H1 (cell line): ENCODE data around the gene ZNF764. TPM values are rescaled to one million over a fixed set of nuclear protein-coding genes. Genes with fewer than 3 reads are reported as not detected.

Experiments used
- CTCF ChIA-PET: fragments of 300-600 bp; sonication (Branson Sonifier 250); formaldehyde crosslinking; loops from one replicate; lab custom pipeline; 2021; ENCODE audit not compliant: partially characterized antibody; lab: Charles Lee
- POLR2A ChIA-PET: fragments of 300-600 bp; sonication (Branson Sonifier 250); formaldehyde crosslinking; loops from one replicate; lab custom pipeline; 2021; ENCODE audit warnings: inconsistent platforms; ENCODE audit not compliant: partially characterized antibody; lab: Charles Lee
- DNase-seq, 2 experiments: peaks; one replicate each; pipeline versions ENCODE4 v3.0.0 to v3.0.0-alpha.2; 2010 to 2022; ENCODE audit warnings: low spot score in 2 of 2, low read depth in 1 of 2, mixed read lengths in 1 of 2
- FAIRE-seq: peaks from 2 replicates; lab custom pipeline; 2011; peaks lifted over from hg19 to GRCh38; lab: Jason Lieb, UNC
- H2AFZ ChIP-seq: 2 replicates; pipeline ENCODE4 v1.8.1; 2012; ENCODE audit warnings: low read length, inconsistent platforms
- H2AK5ac ChIP-seq: 2 replicates; pipeline ENCODE4 v1.6.1; 2013; ENCODE audit warnings: low read depth, low read length
- H2BK120ac ChIP-seq: replicated peaks from 2 replicates; pipeline ENCODE3; 2013; ENCODE audit warnings: low read depth, low read length, inconsistent platforms
- H2BK12ac ChIP-seq: 2 replicates; pipeline ENCODE4 v1.6.1; 2013; ENCODE audit warnings: low read depth, low read length
- H2BK15ac ChIP-seq: 2 replicates; pipeline ENCODE4 v1.6.1; 2013; ENCODE audit warnings: low read length
- H2BK20ac ChIP-seq: 2 replicates; pipeline ENCODE4 v1.6.1; 2013; ENCODE audit warnings: low read length
- H2BK5ac ChIP-seq: 2 replicates; pipeline ENCODE4 v1.6.1; 2013; ENCODE audit warnings: low read depth, low read length
- H3K14ac ChIP-seq: 2 replicates; pipeline ENCODE4 v1.6.1; 2013; ENCODE audit warnings: inconsistent platforms; ENCODE audit not compliant: insufficient read length
- H3K18ac ChIP-seq: 2 replicates; pipeline ENCODE4 v1.6.1; 2013; ENCODE audit warnings: low read length; ENCODE audit errors: extremely low read depth
- H3K23ac ChIP-seq: 2 replicates; pipeline ENCODE4 v1.6.1; 2013; ENCODE audit warnings: inconsistent platforms; ENCODE audit not compliant: insufficient read length
- H3K23me2 ChIP-seq: 2 replicates; pipeline ENCODE4 v1.6.1; 2013; ENCODE audit warnings: low read depth, low read length
- H3K27ac ChIP-seq: 2 replicates; pipeline ENCODE4 v1.6.1; 2011; ENCODE audit warnings: low read depth, low read length, inconsistent platforms
- H3K27me3 ChIP-seq, 4 experiments: replicated peaks in 1 of 4; 1 replicate in 1 of 4; 2 replicates in 3 of 4; pipeline versions ENCODE4 v1.6.1 to v1.8.1; 2011 to 2013; ENCODE audit warnings: low read length in 3 of 4, mild to moderate bottlenecking in 3 of 4, inconsistent platforms in 2 of 4, mixed read lengths in 2 of 4, moderate library complexity in 1 of 4; ENCODE audit not compliant: control insufficient read depth in 3 of 4, insufficient read depth in 3 of 4; ENCODE audit errors: extremely low read depth in 1 of 4
- H3K36me3 ChIP-seq, 4 experiments: 2 replicates each; pipeline versions ENCODE4 v1.6.1 to v1.8.1; 2011 to 2013; ENCODE audit warnings: mild to moderate bottlenecking in 4 of 4, low read length in 3 of 4, moderate library complexity in 2 of 4, control low read depth in 1 of 4, inconsistent platforms in 1 of 4; ENCODE audit not compliant: insufficient read depth in 4 of 4, control insufficient read depth in 2 of 4
- H3K4ac ChIP-seq: replicated peaks from 2 replicates; pipeline ENCODE3; 2013; ENCODE audit warnings: low read length, low read depth, mixed read lengths, inconsistent platforms; ENCODE audit not compliant: insufficient read length
- H3K4me1 ChIP-seq, 4 experiments: replicated peaks in 1 of 4; 1 replicate in 1 of 4; 2 replicates in 3 of 4; pipeline versions ENCODE4 v1.6.1 to v1.8.1; 2011 to 2013; ENCODE audit warnings: low read length in 3 of 4, inconsistent platforms in 2 of 4, mixed read lengths in 1 of 4; ENCODE audit not compliant: insufficient read depth in 4 of 4, control insufficient read depth in 3 of 4
- H3K4me2 ChIP-seq, 2 experiments: 2 replicates each; pipeline versions ENCODE4 v1.6.1 to v1.8.1; 2011 to 2013; ENCODE audit warnings: low read depth in 2 of 2, low read length in 2 of 2, control low read depth in 1 of 2, inconsistent platforms in 1 of 2, mild to moderate bottlenecking in 1 of 2; ENCODE audit not compliant: insufficient read depth in 1 of 2
- H3K4me3 ChIP-seq, 4 experiments: fragments of 200-600, 300-600 bp in 1 of 4; sonication (generic), shearing (Covaris generic), sonication (Bioruptor Twin) in 1 of 4; 2 replicates each; pipeline versions ENCODE4 v1.5.1 to v1.8.1; 2011 to 2016; ENCODE audit warnings: low read length in 4 of 4, low read depth in 3 of 4, control low read depth in 2 of 4, inconsistent platforms in 2 of 4, mild to moderate bottlenecking in 2 of 4, mixed read lengths in 1 of 4, moderate library complexity in 1 of 4; ENCODE audit not compliant: insufficient read depth in 2 of 4; ENCODE audit errors: extremely low read depth in 1 of 4
- H3K56ac ChIP-seq: replicated peaks from 2 replicates; pipeline ENCODE3; 2013; ENCODE audit warnings: low read depth, mild to moderate bottlenecking, mixed read lengths, low read length, inconsistent platforms; ENCODE audit not compliant: insufficient read length
- H3K79me1 ChIP-seq: 2 replicates; pipeline ENCODE4 v1.6.1; 2013; ENCODE audit warnings: low read depth, low read length, control low read depth
- H3K79me2 ChIP-seq, 2 experiments: 2 replicates each; pipeline versions ENCODE4 v1.6.1 to v1.8.1; 2012 to 2013; ENCODE audit warnings: low read length in 2 of 2, mild to moderate bottlenecking in 2 of 2, inconsistent platforms in 1 of 2; ENCODE audit not compliant: insufficient read depth in 2 of 2, control insufficient read depth in 1 of 2
- H3K9ac ChIP-seq, 4 experiments: replicated peaks in 1 of 4; 1 replicate in 1 of 4; 2 replicates in 3 of 4; pipeline versions ENCODE4 v1.6.1 to v1.8.1; 2011 to 2013; ENCODE audit warnings: low read depth in 3 of 4, low read length in 3 of 4, control low read depth in 2 of 4, mild to moderate bottlenecking in 2 of 4, moderate library complexity in 2 of 4, inconsistent platforms in 1 of 4; ENCODE audit errors: extremely low read depth in 1 of 4
- H3K9me3 ChIP-seq, 2 experiments: 2 replicates each; pipeline versions ENCODE4 v1.6.1 to v1.8.1; 2012 to 2013; ENCODE audit warnings: mild to moderate bottlenecking in 2 of 2, moderate library complexity in 2 of 2, control low read depth in 1 of 2, inconsistent platforms in 1 of 2, low read depth in 1 of 2, low read length in 1 of 2, mixed read lengths in 1 of 2; ENCODE audit not compliant: insufficient read depth in 2 of 2
- H4K20me1 ChIP-seq, 2 experiments: replicated peaks in 1 of 2; 2 replicates each; pipeline versions ENCODE3 to v1.8.1; 2011 to 2013; ENCODE audit warnings: inconsistent platforms in 2 of 2, low read length in 2 of 2, mild to moderate bottlenecking in 1 of 2; ENCODE audit not compliant: insufficient read depth in 2 of 2, control insufficient read depth in 1 of 2
- H4K5ac ChIP-seq: 2 replicates; pipeline ENCODE4 v1.6.1; 2013; ENCODE audit warnings: low read length, low read depth, mixed read lengths, inconsistent platforms; ENCODE audit not compliant: insufficient read length
- H4K8ac ChIP-seq: 2 replicates; pipeline ENCODE4 v1.8.0; 2013; ENCODE audit warnings: mild to moderate bottlenecking, moderate library complexity, low read length, inconsistent platforms; ENCODE audit not compliant: insufficient read depth; ENCODE audit errors: extremely low read depth
- H4K91ac ChIP-seq: replicated peaks from 2 replicates; pipeline ENCODE3; 2013; ENCODE audit warnings: low read length, mixed read lengths, inconsistent platforms; ENCODE audit not compliant: insufficient read length
- CBX8 ChIP-seq: fragments of 300-800, 300-1000 bp; sonication (generic); IDR thresholded peaks from 2 replicates; pipeline ENCODE4 v1.7.1; 2016; ENCODE audit warnings: low read depth, low read length, borderline replicate concordance
- CHD2 ChIP-seq: IDR thresholded peaks from 2 replicates; pipeline ENCODE4 v1.6.1; 2012; ENCODE audit warnings: low read length, improper control_type of control experiment
- EP300 ChIP-seq, 2 experiments: IDR thresholded peaks; 1 replicate in 1 of 2; 2 replicates in 1 of 2; pipeline ENCODE4 v1.6.1; 2011 to 2012; ENCODE audit warnings: low read depth in 2 of 2, low read length in 2 of 2, mild to moderate bottlenecking in 2 of 2, borderline replicate concordance in 1 of 2, inconsistent platforms in 1 of 2, moderate library complexity in 1 of 2
- KDM4A ChIP-seq: IDR thresholded peaks from one replicate; pipeline ENCODE4 v1.7.1; 2012; ENCODE audit warnings: low read depth, mild to moderate bottlenecking, moderate library complexity, low read length, inconsistent platforms; ENCODE audit not compliant: severe bottlenecking
- MAFK ChIP-seq: IDR thresholded peaks from 2 replicates; pipeline ENCODE4 v1.6.1; 2012; ENCODE audit warnings: low read depth, mild to moderate bottlenecking, improper control_type of control experiment, low read length
- MAX ChIP-seq: IDR thresholded peaks from 2 replicates; pipeline ENCODE4 v1.6.1; 2012; ENCODE audit warnings: inconsistent platforms
- POLR2AphosphoS5 ChIP-seq: IDR thresholded peaks from 2 replicates; pipeline ENCODE4 v1.6.1; 2011; ENCODE audit warnings: low read depth, low read length
- RBBP5 ChIP-seq: IDR thresholded peaks from 2 replicates; pipeline ENCODE4 v1.7.1; 2012; ENCODE audit warnings: low read depth, mild to moderate bottlenecking, inconsistent platforms, low read length, moderate library complexity, borderline replicate concordance
- RXRA ChIP-seq: IDR thresholded peaks from 2 replicates; pipeline ENCODE4 v1.6.1; 2011; ENCODE audit warnings: low read depth, mild to moderate bottlenecking, low read length, moderate library complexity; ENCODE audit not compliant: insufficient read depth
- SIX5 ChIP-seq: IDR thresholded peaks from 2 replicates; pipeline ENCODE4 v1.6.1; 2011; ENCODE audit warnings: mild to moderate bottlenecking, low read depth, low read length
- TEAD4 ChIP-seq: IDR thresholded peaks from 2 replicates; pipeline ENCODE4 v1.6.1; 2012; ENCODE audit warnings: low read depth, low read length, inconsistent platforms, mixed read lengths
- WGBS, 2 experiments: shearing (Covaris generic) in 1 of 2; methylation state at CpG; one replicate each; pipeline versions ENCODE4 v1.1.6 to v1.1.7; 2013 to 2015; ENCODE audit warnings: low lambda C conversion rate in 2 of 2, mixed read lengths in 2 of 2, inconsistent platforms in 1 of 2, low coverage in 1 of 2, missing lambda C conversion rate in 1 of 2; ENCODE audit not compliant: insufficient replicate concordance in 2 of 2, insufficient coverage in 1 of 2, insufficient read length in 1 of 2; ENCODE audit errors: extremely low coverage in 1 of 2, missing lambda C conversion rate in 1 of 2; 5-methylcytosine and 5-hydroxymethylcytosine counted together
- polyA plus RNA-seq, 7 experiments: library from polyadenylated mRNA; depleted of rRNA in 3 of 7; stranded (reverse) in 5 of 7; unstranded in 2 of 7; fragments of >200 nt in 5 of 7; fragments of 200-250 nt in 2 of 7; gene quantifications; 1 replicate in 5 of 7; 2 replicates in 1 of 7; 4 replicates in 1 of 7; pipeline versions ENCODE4 v1.2.1 to v1.2.3, GENCODE V29; 2011 to 2013; ENCODE audit warnings: missing spikeins in 2 of 7, mixed read lengths in 2 of 7
- total RNA-seq: library from RNA; stranded (reverse); fragmentation: NEBNext Ultra II Directional; extraction: Animal tissue kit (Norgen Biotek cat#: 25700); gene quantifications from 2 replicates; pipeline ENCODE4 v1.2.1, GENCODE V29; 2021

Gene ZNF764
- total and polyA plus RNA-seq, 2 of the 8 experiments (the other 6 are each of a cell fraction or from before 2014, with no cell fraction given) = 5.7 to 7.7 TPM

- Histone ChIP-seq H3K79me1 (peaks cover 2% of the 10 kb centered on the region), H2BK120ac (peak within 1 kb of the TSS; percentile 17), H3K36me3 (peaks cover 0 to 8% (median 2%) of the 10 kb centered on the region in 4 experiments; a peak in 2 of 8 replicates), H3K27me3 (no peaks in the 10 kb centered on the region), H4K5ac (peak within 1 kb of the TSS; percentile 84), H2AK5ac (peak within 1 kb of the TSS; percentile 11), H3K9me3 (no peaks in the 10 kb centered on the region), H2BK12ac (peak within 1 kb of the TSS; percentile 85), H3K9ac (peak within 1 kb of the TSS; percentile 84 to 94 (median 88)), H4K20me1 (peaks cover 0 to 5% of the 10 kb centered on the region in 2 experiments), H2BK20ac (no peak within 1 kb of the TSS), H2AFZ (peak within 1 kb of the TSS; percentile 11; the same call in 1 of the 2 replicates), H3K4me3 (peak within 1 kb of the TSS; percentile 61 to 85 (median 70)), H4K8ac (peak within 1 kb of the TSS; percentile 63), H2BK5ac (peak within 1 kb of the TSS; percentile 94), H3K23ac (no peak within 1 kb of the TSS), H3K56ac (peak within 1 kb of the TSS; percentile 94), H3K4me1 (peaks cover 0 to 8% (median 3%) of the 10 kb centered on the region in 4 experiments; a peak in 3 of 7 replicates), H3K14ac (no peak within 1 kb of the TSS), H3K23me2 (peaks cover 7% of the 10 kb centered on the region), H4K91ac (peak within 1 kb of the TSS; percentile 85), H3K18ac (peak within 1 kb of the TSS; percentile 95), H2BK15ac (0 out of 2 replicates have a peak within 1 kb of the TSS, but pooled peaks have one; percentile 83), H3K79me2 (peaks cover 0 to 4% of the 10 kb centered on the region in 2 experiments; a peak in 1 of 4 replicates), H3K27ac (peak within 1 kb of the TSS; percentile 94), H3K4ac (peak within 1 kb of the TSS; percentile 78), H3K4me2 (peak within 1 kb of the TSS; percentile 58 to 86)
- ChIA-PET POLR2A (interaction anchor here (0.6 to 5.3 kb wide), 28 partner anchors 9 to 180 kb away, joined by 3 to 121 read pairs (median 7); partner anchors contain the start of genes CD2BP2, DCTPP1, SEPHS2 and ZNF688), CTCF (interaction anchor here (0.8 to 4.4 kb wide), 21 partner anchors 10 to 125 kb away, joined by 3 to 28 read pairs (median 6); partner anchors contain the start of genes DCTPP1, ZNF689 and ZNF764)
- DNase-seq (peak; percentile 70 to 91), FAIRE-seq (no peak)
- 2% methylated on average over 60 of the region's 70 CpGs; no CpG with 5 or more reads in 1 of the 2 experiments for WGBS, 2 experiments
- TF ChIP-seq CHD2 (peak; percentile 54; the same call in 1 of the 2 replicates), KDM4A (peak; percentile 61), POLR2AphosphoS5 (peak; percentile 34; the same call in 1 of the 2 replicates), CBX8 (no peak), MAX (peak; percentile 69), SIX5 (peak; percentile 45; the same call in 1 of the 2 replicates), RBBP5 (peak; percentile 32; the same call in 1 of the 2 replicates), TEAD4 (no peak), RXRA (no peak), MAFK (no peak), EP300 (IDR thresholded peaks at IDR 0.05; ENCODE audit: borderline replicate concordance in 1 of 2, low read depth in 2 of 2, low read length in 2 of 2) (no peak)
Observed at GRCh38 chr16:30534368-30535105, 23.6 kb downstream of the ZNF764 start, which contains the start of gene ZNF747. TSS of gene ZNF747 (minus strand) at chr16:30534858. CDS start at chr16:30534679, 179 bp downstream.
